Right lobe of liver (tissue), 5 donors: ENCODE data around the gene AP3D1. TPM values are rescaled to one million over a fixed set of nuclear protein-coding genes. Genes with fewer than 3 reads are reported as not detected.

ENCODE experiments used
- total RNA-seq, 6 experiments: library from RNA; depleted of rRNA in 2 of 6; stranded (reverse); fragments of >200 nt in 2 of 6; fragmentation: NEBNext Ultra II Directional in 3 of 6; extraction: Animal tissue kit (Norgen Biotek cat#: 25700) in 3 of 6; gene quantifications; one replicate each; pipeline versions ENCODE4 v1.1.0 to v1.2.4, GENCODE V29; 2016 to 2023
- donor health status: DM: no; HTN: no; CAD: no.
- donor health status: DM: no; HTN: no; CAD: no.
- donor health status: DM: no; HTN: yes; CAD: no.
- donor health status: DM: no; HTN: yes; CAD: no.

Gene AP3D1
- total RNA-seq, 6 experiments from 2014 or later = 55.5 to 99.0 (median 65.5) TPM

Other genes starting within 250 kb of the AP3D1 start
- 1 to 10 TPM; 1.8 to 5.3 (median 2.7) TPM for gene ADAT3, start 246.2 kb downstream of the AP3D1 start, total RNA-seq
- gene SCAMP4, start 246.2 kb downstream of the AP3D1 start, total RNA-seq = 10 to 100 TPM; 22.1 to 60.6 (median 24.4) TPM
- gene CSNK1G2, start 210.4 kb downstream of the AP3D1 start, total RNA-seq = 10 to 100 TPM; 14.4 to 35.2 (median 22.6) TPM
- 10 to 100 TPM; 22.2 to 42.6 (median 29.2) TPM for gene BTBD2, start 135.9 kb downstream of the AP3D1 start, total RNA-seq
- gene MKNK2, start 100.3 kb downstream of the AP3D1 start, total RNA-seq = 100 to 1,000 TPM in 4 of 6 experiments, 10 to 100 TPM in 2; 80.5 to 218 (median 117) TPM
- gene MOB3A, start 55.2 kb downstream of the AP3D1 start, total RNA-seq = 10 to 100 TPM in 4 of 6 experiments, 1 to 10 TPM in 2; 8.3 to 13.8 (median 10.8) TPM
- gene IZUMO4, start 54.7 kb downstream of the AP3D1 start, total RNA-seq = 1 to 10 TPM in 5 of 6 experiments, not detected in 1; 1.2 to 6.9 (median 4.2) TPM
- gene DOT1L, start 12.4 kb upstream of the AP3D1 start, total RNA-seq = 10 to 100 TPM; 10.3 to 23.5 (median 14.9) TPM
- gene PLEKHJ1, start 84.8 kb upstream of the AP3D1 start, total RNA-seq = 10 to 100 TPM; 24.4 to 49.3 (median 28.6) TPM
- gene SF3A2, start 85.3 kb upstream of the AP3D1 start, total RNA-seq = 10 to 100 TPM; 14.0 to 22.1 (median 19.1) TPM
- 1 to 10 TPM in 1 of 6 experiments, under 1 TPM in 5; 0.24 to 1.2 (median 0.59) TPM for gene AMH, start 97.8 kb upstream of the AP3D1 start, total RNA-seq
- under 1 TPM in 3 of 6 experiments, not detected in 3; 0.28 to 0.81 (median 0.42) TPM for gene JSRP1, start 104.9 kb upstream of the AP3D1 start, total RNA-seq
- under 1 TPM; 0.07 to 0.49 (median 0.36) TPM for gene PEAK3, start 130.6 kb upstream of the AP3D1 start, total RNA-seq
- not detected for gene LINGO3, start 156.6 kb upstream of the AP3D1 start, total RNA-seq
- gene LSM7, start 177.0 kb upstream of the AP3D1 start, total RNA-seq = 10 to 100 TPM; 22.4 to 64.2 (median 28.2) TPM
- gene SPPL2B, start 177.1 kb upstream of the AP3D1 start, total RNA-seq = 10 to 100 TPM; 11.8 to 39.8 (median 26.5) TPM
- gene TMPRSS9, start 208.7 kb upstream of the AP3D1 start, total RNA-seq = 1 to 10 TPM in 3 of 6 experiments, under 1 TPM in 3; 0.12 to 6.7 (median 2.9) TPM